Measurements from ENCODE around the gene SLC12A7.
A peak's percentile ranks its signal among the peaks of the same experiment; 100 is the strongest.

The SLC12A7 gene

DNA sequence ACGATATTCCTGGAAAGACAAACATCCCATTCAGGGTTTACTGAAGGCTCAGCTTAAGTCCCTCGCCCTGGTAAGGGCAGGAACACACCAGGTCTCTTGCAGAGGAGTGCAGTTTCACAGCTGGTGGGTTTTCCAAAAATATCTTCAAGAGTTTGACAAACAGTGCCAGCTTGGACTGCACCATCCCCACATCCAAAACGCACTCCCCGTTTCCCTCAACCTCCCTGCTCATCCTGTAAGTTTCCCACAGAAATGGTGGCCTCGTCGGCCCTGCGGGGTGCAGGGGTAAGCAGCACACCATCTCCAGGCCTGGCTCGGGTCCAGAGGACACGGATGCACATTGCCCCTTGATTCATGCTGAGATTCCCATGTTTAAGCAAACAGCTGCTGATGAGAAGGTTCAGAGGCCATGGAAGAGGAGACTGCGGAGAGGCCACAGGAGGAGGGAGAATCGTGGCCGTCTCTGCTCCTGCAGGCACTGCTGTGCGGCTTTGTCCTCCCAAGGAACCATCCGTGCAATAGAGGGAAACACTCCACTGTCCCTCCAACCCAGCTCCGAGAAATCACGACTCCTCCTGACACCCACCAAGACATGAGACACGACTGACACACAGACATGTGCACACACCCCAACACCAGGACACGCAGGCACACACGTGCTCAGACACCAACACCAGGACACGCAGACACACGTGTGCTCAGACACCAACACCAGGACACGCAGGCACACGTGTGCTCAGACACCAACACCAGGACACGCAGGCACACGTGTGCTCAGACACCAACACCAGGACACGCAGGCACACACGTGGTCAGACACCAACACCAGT is 24.0 kb upstream of the SLC12A7 start:
- Histone ChIP-seq H3K27ac (ENCODE audit: low read depth in 2 of 2, low read length in 2 of 2) (no peak overlapping the region), H3K9ac (ENCODE audit: low read depth in 1 of 2, low read length in 2 of 2) (no peak overlapping the region), H3K9me3 (ENCODE audit: control insufficient read depth in 2 of 2, low read length in 2 of 2) (no peaks in the 10 kb centered on the region), H3K4me3 (ENCODE audit: low read length in 2 of 2) (no peak overlapping the region), H3K36me3 (ENCODE audit: control insufficient read depth in 2 of 2, insufficient read depth in 2 of 2, low read length in 2 of 2) (no peaks in the 10 kb centered on the region), H3K27me3 (ENCODE audit: control insufficient read depth in 2 of 2, insufficient read depth in 2 of 2, low read length in 2 of 2) (peaks cover 0 to 2% of the 10 kb centered on the region in 2 donors), H3K4me1 (ENCODE audit: control insufficient read depth in 2 of 2, insufficient read depth in 2 of 2, low read length in 2 of 2) (peaks cover 16 to 22% of the 10 kb centered on the region in 2 donors)

GRCh38 chr5:1134478-1134877 is 22.6 kb upstream of the SLC12A7 start:
- H3K9ac ChIP-seq (ENCODE audit: low read depth in 1 of 2, low read length in 2 of 2) = no peak overlapping the region
- H3K4me1 ChIP-seq (ENCODE audit: control insufficient read depth in 2 of 2, insufficient read depth in 2 of 2, low read length in 2 of 2) = peaks cover 26 to 31% of the 10 kb centered on the region in 2 donors
- no peaks in the 10 kb centered on the region for H3K36me3 ChIP-seq (ENCODE audit: control insufficient read depth in 2 of 2, insufficient read depth in 2 of 2, low read length in 2 of 2)
- H3K9me3 ChIP-seq (ENCODE audit: control insufficient read depth in 2 of 2, low read length in 2 of 2) = no peaks in the 10 kb centered on the region
- no peak overlapping the region for H3K4me3 ChIP-seq (ENCODE audit: low read length in 2 of 2)
- H3K27ac ChIP-seq (ENCODE audit: low read depth in 2 of 2, low read length in 2 of 2) = no peak overlapping the region
- no peaks in the 10 kb centered on the region for H3K27me3 ChIP-seq (ENCODE audit: control insufficient read depth in 2 of 2, insufficient read depth in 2 of 2, low read length in 2 of 2)

GRCh38 chr5:1133510-1134201 is 21.8 kb upstream of the SLC12A7 start:
- Histone ChIP-seq H3K27ac (ENCODE audit: low read depth in 2 of 2, low read length in 2 of 2) (peak overlapping the region in 1 of 2 donors; percentile 23), H3K9me3 (ENCODE audit: control insufficient read depth in 2 of 2, low read length in 2 of 2) (no peaks in the 10 kb centered on the region), H3K4me3 (ENCODE audit: low read length in 2 of 2) (no peak overlapping the region), H3K27me3 (ENCODE audit: control insufficient read depth in 2 of 2, insufficient read depth in 2 of 2, low read length in 2 of 2) (no peaks in the 10 kb centered on the region), H3K4me1 (ENCODE audit: control insufficient read depth in 2 of 2, insufficient read depth in 2 of 2, low read length in 2 of 2) (peaks cover 34 to 36% of the 10 kb centered on the region in 2 donors), H3K36me3 (ENCODE audit: control insufficient read depth in 2 of 2, insufficient read depth in 2 of 2, low read length in 2 of 2) (no peaks in the 10 kb centered on the region), H3K9ac (ENCODE audit: low read depth in 1 of 2, low read length in 2 of 2) (no peak overlapping the region)

- Histone ChIP-seq H3K27ac (ENCODE audit: low read depth in 2 of 2, low read length in 2 of 2) (no peak overlapping the region), H3K27me3 (ENCODE audit: control insufficient read depth in 2 of 2, insufficient read depth in 2 of 2, low read length in 2 of 2) (no peaks in the 10 kb centered on the region), H3K36me3 (ENCODE audit: control insufficient read depth in 2 of 2, insufficient read depth in 2 of 2, low read length in 2 of 2) (no peaks in the 10 kb centered on the region), H3K4me1 (ENCODE audit: control insufficient read depth in 2 of 2, insufficient read depth in 2 of 2, low read length in 2 of 2) (peaks cover 39 to 42% of the 10 kb centered on the region in 2 donors), H3K9ac (ENCODE audit: low read depth in 1 of 2, low read length in 2 of 2) (no peak overlapping the region), H3K4me3 (ENCODE audit: low read length in 2 of 2) (no peak overlapping the region), H3K9me3 (ENCODE audit: control insufficient read depth in 2 of 2, low read length in 2 of 2) (no peaks in the 10 kb centered on the region)
Observed at GRCh38 chr5:1133108-1133507, 21.2 kb upstream of the SLC12A7 start.

GRCh38 chr5:1132570-1132969 is 20.7 kb upstream of the SLC12A7 start:
- Histone ChIP-seq H3K9me3 (ENCODE audit: control insufficient read depth in 2 of 2, low read length in 2 of 2) (no peaks in the 10 kb centered on the region), H3K4me3 (ENCODE audit: low read length in 2 of 2) (no peak overlapping the region), H3K9ac (ENCODE audit: low read depth in 1 of 2, low read length in 2 of 2) (no peak overlapping the region), H3K27me3 (ENCODE audit: control insufficient read depth in 2 of 2, insufficient read depth in 2 of 2, low read length in 2 of 2) (no peaks in the 10 kb centered on the region), H3K4me1 (ENCODE audit: control insufficient read depth in 2 of 2, insufficient read depth in 2 of 2, low read length in 2 of 2) (peaks cover 44 to 45% of the 10 kb centered on the region in 2 donors), H3K27ac (ENCODE audit: low read depth in 2 of 2, low read length in 2 of 2) (no peak overlapping the region), H3K36me3 (ENCODE audit: control insufficient read depth in 2 of 2, insufficient read depth in 2 of 2, low read length in 2 of 2) (no peaks in the 10 kb centered on the region)

- Histone ChIP-seq H3K4me3 (ENCODE audit: low read length in 2 of 2) (no peak overlapping the region), H3K9ac (ENCODE audit: low read depth in 1 of 2, low read length in 2 of 2) (peak overlapping the region in 1 of 2 donors; percentile 70), H3K4me1 (ENCODE audit: control insufficient read depth in 2 of 2, insufficient read depth in 2 of 2, low read length in 2 of 2) (peaks cover 37 to 40% of the 10 kb centered on the region in 2 donors), H3K27ac (ENCODE audit: low read depth in 2 of 2, low read length in 2 of 2) (peak overlapping the region; percentile 89 to 91), H3K36me3 (ENCODE audit: control insufficient read depth in 2 of 2, insufficient read depth in 2 of 2, low read length in 2 of 2) (no peaks in the 10 kb centered on the region), H3K27me3 (ENCODE audit: control insufficient read depth in 2 of 2, insufficient read depth in 2 of 2, low read length in 2 of 2) (no peaks in the 10 kb centered on the region), H3K9me3 (ENCODE audit: control insufficient read depth in 2 of 2, low read length in 2 of 2) (no peaks in the 10 kb centered on the region)
Observed at GRCh38 chr5:1131726-1132125, 19.9 kb upstream of the SLC12A7 start.

GRCh38 chr5:1131191-1131621 is 19.3 kb upstream of the SLC12A7 start:
- no peaks in the 10 kb centered on the region for H3K27me3 ChIP-seq (ENCODE audit: control insufficient read depth in 2 of 2, insufficient read depth in 2 of 2, low read length in 2 of 2)
- H3K9ac ChIP-seq (ENCODE audit: low read depth in 1 of 2, low read length in 2 of 2) = peak overlapping the region; percentile 60 to 70
- no peaks in the 10 kb centered on the region for H3K9me3 ChIP-seq (ENCODE audit: control insufficient read depth in 2 of 2, low read length in 2 of 2)
- H3K36me3 ChIP-seq (ENCODE audit: control insufficient read depth in 2 of 2, insufficient read depth in 2 of 2, low read length in 2 of 2) = no peaks in the 10 kb centered on the region
- H3K27ac ChIP-seq (ENCODE audit: low read depth in 2 of 2, low read length in 2 of 2) = peak overlapping the region; percentile 89 to 91
- peak overlapping the region in 1 of 2 donors; percentile 44 for H3K4me3 ChIP-seq (ENCODE audit: low read length in 2 of 2)
- H3K4me1 ChIP-seq (ENCODE audit: control insufficient read depth in 2 of 2, insufficient read depth in 2 of 2, low read length in 2 of 2) = peaks cover 36 to 40% of the 10 kb centered on the region in 2 donors

DNA sequence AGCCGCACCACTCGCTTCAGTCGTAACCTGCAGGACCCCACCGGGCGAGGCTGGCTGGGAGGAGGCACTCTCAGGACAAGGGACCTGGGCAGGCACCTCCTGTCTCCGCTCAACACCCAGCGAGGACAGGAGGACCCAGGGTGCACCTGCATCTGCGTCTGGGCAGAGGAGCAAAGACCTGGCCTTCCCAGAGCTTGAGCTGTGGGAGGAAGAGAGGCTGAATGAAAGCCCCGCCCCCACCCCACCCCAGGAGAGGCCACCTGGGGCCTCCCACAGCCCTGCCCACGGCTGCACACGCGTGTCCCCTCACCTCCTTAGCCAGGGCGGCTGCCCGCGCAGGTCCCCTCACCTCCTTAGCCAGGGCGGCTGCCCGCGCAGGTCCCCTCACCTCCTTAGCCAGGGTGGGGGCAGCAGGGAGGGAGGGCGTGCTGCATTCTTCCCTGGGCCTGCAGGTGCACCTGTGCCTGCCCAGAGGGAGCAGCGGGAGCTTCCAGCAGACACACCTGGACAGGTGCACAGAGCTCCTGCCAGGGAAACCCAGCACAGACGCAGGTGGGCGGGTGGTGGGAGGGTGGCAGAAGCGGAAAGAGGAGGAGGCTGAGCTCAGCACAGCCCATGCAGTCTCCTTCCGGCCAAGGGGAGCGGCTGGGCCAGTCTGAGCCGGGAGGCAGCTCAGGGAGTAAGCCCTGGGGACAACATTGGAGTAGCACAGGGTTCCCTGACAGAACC is 18.5 kb upstream of the SLC12A7 start:
- peak overlapping the region; percentile 60 to 70 for H3K9ac ChIP-seq (ENCODE audit: low read depth in 1 of 2, low read length in 2 of 2)
- H3K4me1 ChIP-seq (ENCODE audit: control insufficient read depth in 2 of 2, insufficient read depth in 2 of 2, low read length in 2 of 2) = peaks cover 36 to 40% of the 10 kb centered on the region in 2 donors
- H3K9me3 ChIP-seq (ENCODE audit: control insufficient read depth in 2 of 2, low read length in 2 of 2) = no peaks in the 10 kb centered on the region
- H3K27ac ChIP-seq (ENCODE audit: low read depth in 2 of 2, low read length in 2 of 2) = peak overlapping the region; percentile 89 to 91
- peak overlapping the region; percentile 44 to 47 for H3K4me3 ChIP-seq (ENCODE audit: low read length in 2 of 2)
- no peaks in the 10 kb centered on the region for H3K27me3 ChIP-seq (ENCODE audit: control insufficient read depth in 2 of 2, insufficient read depth in 2 of 2, low read length in 2 of 2)
- H3K36me3 ChIP-seq (ENCODE audit: control insufficient read depth in 2 of 2, insufficient read depth in 2 of 2, low read length in 2 of 2) = no peaks in the 10 kb centered on the region

- peak overlapping the region; percentile 17 to 70 for H3K9ac ChIP-seq (ENCODE audit: low read depth in 1 of 2, low read length in 2 of 2)
- peaks cover 36 to 40% of the 10 kb centered on the region in 2 donors for H3K4me1 ChIP-seq (ENCODE audit: control insufficient read depth in 2 of 2, insufficient read depth in 2 of 2, low read length in 2 of 2)
- H3K27me3 ChIP-seq (ENCODE audit: control insufficient read depth in 2 of 2, insufficient read depth in 2 of 2, low read length in 2 of 2) = no peaks in the 10 kb centered on the region
- no peaks in the 10 kb centered on the region for H3K9me3 ChIP-seq (ENCODE audit: control insufficient read depth in 2 of 2, low read length in 2 of 2)
- peak overlapping the region; percentile 89 to 91 for H3K27ac ChIP-seq (ENCODE audit: low read depth in 2 of 2, low read length in 2 of 2)
- no peaks in the 10 kb centered on the region for H3K36me3 ChIP-seq (ENCODE audit: control insufficient read depth in 2 of 2, insufficient read depth in 2 of 2, low read length in 2 of 2)
- H3K4me3 ChIP-seq (ENCODE audit: low read length in 2 of 2) = no peak overlapping the region
Observed at GRCh38 chr5:1129711-1130055, 17.8 kb upstream of the SLC12A7 start.

Measured in mucosa of rectum (tissue), 2 donors.